ENCODE measurements around the gene P4HA1.

The P4HA1 gene

GRCh38 chr10:73096449-73097304 is at the start of gene P4HA1:
Gene P4HA1 (minus strand): TSS chr10:73096866. CDS start chr10:73074883, 21,983 bp downstream.
- peak within 1 kb of the TSS; percentile 91 for H3K4me3 ChIP-seq (ENCODE audit: low read depth, low read length)
- peak; percentile 99 for DNase-seq (ENCODE audit: low read depth)
- peak; percentile 71 for TF ChIP-seq CTCF (IDR thresholded peaks at IDR 0.05; ENCODE audit: insufficient read depth, low read depth, low read length, missing control alignments)

GRCh38 chr10:73141603-73142002 is 44.9 kb upstream of the P4HA1 start:
- no peak for DNase-seq (ENCODE audit: low read depth)
- TF ChIP-seq CTCF (IDR thresholded peaks at IDR 0.05; ENCODE audit: insufficient read depth, low read depth, low read length, missing control alignments), result no peak
- H3K4me3 ChIP-seq (ENCODE audit: low read depth, low read length), result no peak overlapping the region

GRCh38 chr10:73139251-73139650 is 42.6 kb upstream of the P4HA1 start:
- H3K4me3 ChIP-seq (ENCODE audit: low read depth, low read length), result no peak overlapping the region
- TF ChIP-seq CTCF (IDR thresholded peaks at IDR 0.05; ENCODE audit: insufficient read depth, low read depth, low read length, missing control alignments), result no peak
- DNase-seq (ENCODE audit: low read depth), result no peak

- no peak for TF ChIP-seq CTCF (IDR thresholded peaks at IDR 0.05; ENCODE audit: insufficient read depth, low read depth, low read length, missing control alignments)
- DNase-seq (ENCODE audit: low read depth), result no peak
- H3K4me3 ChIP-seq (ENCODE audit: low read depth, low read length), result no peak overlapping the region
Measured at GRCh38 chr10:73136627-73137026, 40.0 kb upstream of the P4HA1 start.

- no peak overlapping the region for H3K4me3 ChIP-seq (ENCODE audit: low read depth, low read length)
- DNase-seq (ENCODE audit: low read depth), result no peak
- no peak for TF ChIP-seq CTCF (IDR thresholded peaks at IDR 0.05; ENCODE audit: insufficient read depth, low read depth, low read length, missing control alignments)
Measured at GRCh38 chr10:73134727-73135126, 38.1 kb upstream of the P4HA1 start.

- TF ChIP-seq CTCF (IDR thresholded peaks at IDR 0.05; ENCODE audit: insufficient read depth, low read depth, low read length, missing control alignments), result no peak
- H3K4me3 ChIP-seq (ENCODE audit: low read depth, low read length), result no peak overlapping the region
- no peak for DNase-seq (ENCODE audit: low read depth)
Measured at GRCh38 chr10:73131913-73132686, 35.4 kb upstream of the P4HA1 start.
